Choroid plexus epithelial cell (primary cell): Measurements from ENCODE around the gene GYS1.

ENCODE experiments used
- DNase-seq: peaks from one replicate; pipeline ENCODE4 v3.0.0-alpha.2; 2010; ENCODE audit warnings: low read depth
- H3K4me3 ChIP-seq: 2 replicates; pipeline ENCODE4 v1.5.1; 2011; ENCODE audit warnings: low read depth, mild to moderate bottlenecking, control low read depth, low read length, moderate library complexity
- CTCF ChIP-seq: conservative IDR thresholded peaks from 2 replicates; pipeline ENCODE4 v1.5.1; 2011; ENCODE audit warnings: low read depth, mild to moderate bottlenecking, control low read depth, inconsistent platforms, low read length, moderate library complexity

The GYS1 gene

GRCh38 chr19:48950159-48950558 is 43.0 kb downstream of the GYS1 start:
- no peak for DNase-seq
- no peak overlapping the region for H3K4me3 ChIP-seq
- TF ChIP-seq CTCF: no peak

DNA sequence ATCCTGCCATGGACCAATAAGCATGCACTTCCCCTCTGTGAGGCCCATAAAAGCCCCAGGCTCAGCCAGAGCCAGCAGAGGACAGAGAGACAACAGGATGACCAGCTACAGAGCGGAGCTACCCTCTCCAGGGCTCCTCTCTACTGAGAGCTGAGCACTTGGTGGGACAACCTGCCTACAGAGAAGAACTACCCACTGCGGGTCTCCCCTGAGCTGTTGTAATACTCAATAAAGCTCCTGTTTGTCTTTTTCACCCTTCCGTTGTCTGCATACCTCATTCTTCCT is 45.9 kb downstream of the GYS1 start:
- TF ChIP-seq CTCF: no peak
- no peak overlapping the region for H3K4me3 ChIP-seq
- no peak for DNase-seq

DNA sequence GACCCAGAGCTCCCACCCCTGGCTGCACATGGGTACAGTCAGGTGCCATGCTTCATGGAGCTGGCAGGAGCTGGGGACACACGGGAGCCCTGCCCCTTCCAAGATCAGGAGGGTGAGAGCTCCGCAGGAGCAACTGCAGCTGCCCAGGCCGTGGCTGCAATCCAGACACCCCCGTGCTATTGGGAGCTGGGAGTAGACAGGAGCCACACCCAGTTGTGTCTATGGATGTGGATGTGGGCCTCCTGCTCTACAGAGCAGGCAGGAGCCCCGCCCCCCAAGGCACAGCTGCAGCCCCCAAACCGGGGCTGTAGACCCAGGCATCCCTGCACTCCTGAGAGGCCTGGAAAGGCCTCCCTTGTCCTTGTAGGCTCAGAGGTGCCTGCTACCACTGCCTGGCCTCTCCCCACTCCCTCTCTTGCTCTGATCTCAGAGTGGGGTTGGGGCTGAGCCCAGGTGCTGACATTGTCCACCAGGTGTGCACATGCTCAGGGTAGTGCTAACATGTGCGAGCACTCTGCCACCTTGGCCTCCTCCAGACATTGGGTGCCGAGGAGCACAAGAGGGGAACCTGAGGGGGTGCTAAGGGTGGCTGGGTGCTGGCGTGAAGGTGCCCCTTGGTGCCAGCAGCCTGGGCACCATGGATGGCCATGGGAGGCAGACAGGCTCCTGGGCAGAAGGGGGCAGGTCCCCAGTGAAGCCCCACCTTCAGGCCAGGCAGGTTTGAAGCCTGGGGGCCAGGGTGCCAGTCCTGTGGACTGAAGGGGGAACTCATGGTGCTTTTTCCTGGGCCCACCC is 46.4 kb downstream of the GYS1 start:
- DNase-seq: no peak
- no peak overlapping the region for H3K4me3 ChIP-seq
- TF ChIP-seq CTCF: no peak

DNA sequence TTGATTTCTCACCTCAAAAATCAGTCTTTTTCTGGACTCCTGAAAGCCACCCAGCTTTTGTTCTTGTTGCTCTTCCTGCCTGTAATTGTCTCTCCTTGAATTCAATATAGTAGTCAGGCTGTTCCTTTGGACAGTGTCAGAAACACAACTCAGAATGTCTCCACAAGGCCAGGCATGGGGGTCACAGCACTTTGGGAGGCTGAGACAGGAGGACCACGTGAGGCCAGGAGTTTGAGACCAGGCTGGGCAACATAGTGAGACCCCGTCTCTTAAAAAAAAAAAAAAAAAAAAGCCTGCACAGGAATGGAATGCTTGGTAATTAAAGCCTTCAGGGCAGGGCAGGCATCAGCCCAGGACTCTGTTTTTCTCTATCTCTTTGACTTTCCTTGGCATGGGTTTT is 47.3 kb downstream of the GYS1 start:
- no peak overlapping the region for H3K4me3 ChIP-seq
- DNase-seq: no peak
- TF ChIP-seq CTCF: no peak

DNA sequence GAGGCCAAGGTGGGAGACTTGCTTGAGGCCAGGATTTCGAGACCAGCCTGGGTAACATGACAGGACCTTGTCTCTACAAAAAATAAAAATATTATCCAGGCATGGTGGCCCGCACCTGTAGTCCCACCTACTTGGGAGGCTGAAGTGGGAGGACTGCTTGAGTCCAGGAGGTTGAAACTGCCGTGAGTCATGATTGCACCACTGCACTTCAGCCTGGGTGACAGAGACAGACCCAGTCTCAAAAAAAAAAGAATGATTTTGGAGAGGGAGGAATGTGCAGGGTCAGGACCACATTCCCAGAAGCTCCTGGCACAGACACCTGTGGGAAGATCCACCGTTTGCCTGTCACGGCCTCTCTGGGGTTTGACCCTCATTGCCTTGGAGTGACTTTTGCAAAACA is 47.7 kb downstream of the GYS1 start:
- DNase-seq: no peak
- TF ChIP-seq CTCF: no peak
- H3K4me3 ChIP-seq: no peak overlapping the region

- no peak overlapping the region for H3K4me3 ChIP-seq
- no peak for DNase-seq
- no peak for TF ChIP-seq CTCF
These were observed 50.0 kb downstream of the GYS1 start for GRCh38 chr19:48943081-48943480.

DNA sequence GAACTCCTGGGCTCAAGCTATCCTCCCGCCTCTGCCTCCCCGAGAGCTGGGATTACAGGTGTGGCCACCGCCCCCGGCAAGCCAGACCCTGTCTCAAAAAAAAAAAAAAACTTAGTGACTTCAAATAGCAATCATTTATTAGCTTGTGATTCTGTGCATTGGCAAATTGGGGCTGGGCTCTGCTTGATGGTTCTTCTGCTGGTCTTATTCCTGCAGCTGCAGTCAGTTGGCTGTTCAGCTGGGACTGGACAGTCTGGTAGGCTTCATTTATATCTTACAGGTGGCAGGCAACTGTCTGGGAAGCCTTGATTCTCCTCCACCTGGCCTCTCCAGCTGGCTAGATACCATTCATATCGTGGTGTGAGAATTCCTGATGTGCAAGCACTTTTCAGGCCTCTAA is 52.2 kb downstream of the GYS1 start:
- no peak for DNase-seq
- TF ChIP-seq CTCF: no peak
- no peak overlapping the region for H3K4me3 ChIP-seq
